GM03348 (cell line): ENCODE results near the gene SF3B2.
A peak's percentile ranks its signal among the peaks of the same experiment; 100 is the strongest.
"Not testable (repeated sequence)": the region's sequence is repeated elsewhere in the genome, so short reads cannot be mapped to it uniquely, and the experiment has no call there.

ENCODE experiments used
- DNase-seq: peaks from one replicate; pipeline ENCODE4 v3.0.0; 2012; ENCODE audit warnings: low spot score

SF3B2 gene, protein sequence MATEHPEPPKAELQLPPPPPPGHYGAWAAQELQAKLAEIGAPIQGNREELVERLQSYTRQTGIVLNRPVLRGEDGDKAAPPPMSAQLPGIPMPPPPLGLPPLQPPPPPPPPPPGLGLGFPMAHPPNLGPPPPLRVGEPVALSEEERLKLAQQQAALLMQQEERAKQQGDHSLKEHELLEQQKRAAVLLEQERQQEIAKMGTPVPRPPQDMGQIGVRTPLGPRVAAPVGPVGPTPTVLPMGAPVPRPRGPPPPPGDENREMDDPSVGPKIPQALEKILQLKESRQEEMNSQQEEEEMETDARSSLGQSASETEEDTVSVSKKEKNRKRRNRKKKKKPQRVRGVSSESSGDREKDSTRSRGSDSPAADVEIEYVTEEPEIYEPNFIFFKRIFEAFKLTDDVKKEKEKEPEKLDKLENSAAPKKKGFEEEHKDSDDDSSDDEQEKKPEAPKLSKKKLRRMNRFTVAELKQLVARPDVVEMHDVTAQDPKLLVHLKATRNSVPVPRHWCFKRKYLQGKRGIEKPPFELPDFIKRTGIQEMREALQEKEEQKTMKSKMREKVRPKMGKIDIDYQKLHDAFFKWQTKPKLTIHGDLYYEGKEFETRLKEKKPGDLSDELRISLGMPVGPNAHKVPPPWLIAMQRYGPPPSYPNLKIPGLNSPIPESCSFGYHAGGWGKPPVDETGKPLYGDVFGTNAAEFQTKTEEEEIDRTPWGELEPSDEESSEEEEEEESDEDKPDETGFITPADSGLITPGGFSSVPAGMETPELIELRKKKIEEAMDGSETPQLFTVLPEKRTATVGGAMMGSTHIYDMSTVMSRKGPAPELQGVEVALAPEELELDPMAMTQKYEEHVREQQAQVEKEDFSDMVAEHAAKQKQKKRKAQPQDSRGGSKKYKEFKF

DNA sequence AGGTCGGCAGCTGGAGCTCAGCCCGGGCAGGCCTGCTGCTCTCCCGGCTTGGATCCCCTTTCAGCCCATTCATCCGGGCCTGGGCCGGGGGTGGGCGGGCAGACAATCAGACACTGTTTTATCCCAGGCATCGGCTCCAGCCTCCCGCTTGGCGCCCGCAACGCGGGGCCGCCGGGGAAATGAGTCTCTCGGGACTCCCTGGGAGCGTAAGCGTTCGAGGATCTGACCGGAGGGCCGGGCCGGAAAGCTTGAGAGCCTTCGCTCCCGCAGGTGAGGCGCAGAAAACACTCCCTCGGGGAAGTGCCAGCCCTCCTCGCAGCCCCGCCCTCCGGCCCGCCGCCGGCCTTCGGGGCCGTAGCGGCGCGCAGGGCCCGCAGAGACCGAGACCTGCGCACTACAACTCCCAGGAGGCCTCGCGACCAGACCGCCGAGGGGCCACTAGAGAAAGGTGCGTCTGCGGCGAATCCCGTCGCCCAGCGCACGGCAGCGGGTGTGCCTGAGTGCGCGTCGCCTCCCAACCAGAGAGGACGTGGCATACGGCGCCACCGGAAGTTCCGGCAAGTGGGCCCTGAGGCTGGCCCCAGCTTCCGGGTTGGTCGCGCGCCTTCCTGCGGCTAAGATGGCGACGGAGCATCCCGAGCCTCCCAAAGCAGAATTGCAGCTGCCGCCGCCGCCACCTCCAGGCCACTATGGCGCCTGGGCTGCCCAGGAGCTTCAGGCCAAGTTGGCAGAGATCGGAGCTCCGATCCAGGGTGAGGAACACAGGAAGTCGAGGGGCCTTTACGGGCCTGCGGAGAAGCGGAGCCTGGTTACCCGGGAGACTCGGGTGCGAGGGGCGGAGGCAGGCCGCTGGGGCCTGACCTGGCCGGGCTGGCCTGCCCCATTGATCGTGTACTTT lies at the start of gene SF3B2:
Gene SF3B2, plus strand, starts transcription at position 599 of the 898 bp plus-strand sequence. Its CDS starts 21 bp downstream, at position 620.
- peak; percentile 98 for DNase-seq

DNA sequence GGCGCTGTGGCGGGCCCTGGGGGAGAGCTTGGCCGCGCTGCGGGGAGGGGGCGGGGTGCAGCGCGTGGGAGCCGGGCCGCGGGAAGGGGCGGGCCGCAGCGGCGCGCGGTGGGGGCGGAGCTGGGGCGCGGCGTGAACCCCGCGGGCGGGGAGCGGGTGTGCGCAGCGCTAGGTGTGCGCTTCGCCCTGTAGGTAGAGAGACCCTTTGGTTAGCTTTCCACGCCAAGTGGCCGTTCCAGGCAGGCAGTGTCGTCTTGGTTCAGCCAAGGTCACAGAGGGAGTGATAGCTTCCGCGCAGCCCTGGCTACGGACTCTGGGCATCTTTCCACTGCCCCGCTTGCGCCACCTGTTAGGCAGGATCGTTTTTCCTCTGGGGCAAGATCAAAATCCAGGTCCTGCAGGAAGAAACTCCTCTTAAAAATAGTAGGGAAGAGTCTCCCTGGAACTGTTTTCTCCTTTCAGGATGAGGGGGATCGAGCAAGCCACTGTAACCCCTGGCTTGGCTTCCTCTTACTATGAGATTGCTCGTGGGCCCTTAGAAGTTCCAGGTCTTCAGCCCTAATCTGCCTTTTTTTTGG lies 49.4 kb upstream of the SF3B2 start:
- DNase-seq, result peak; percentile 90

- no peak for DNase-seq
Measured at GRCh38 chr11:66003291-66003690, 48.9 kb upstream of the SF3B2 start.

DNA sequence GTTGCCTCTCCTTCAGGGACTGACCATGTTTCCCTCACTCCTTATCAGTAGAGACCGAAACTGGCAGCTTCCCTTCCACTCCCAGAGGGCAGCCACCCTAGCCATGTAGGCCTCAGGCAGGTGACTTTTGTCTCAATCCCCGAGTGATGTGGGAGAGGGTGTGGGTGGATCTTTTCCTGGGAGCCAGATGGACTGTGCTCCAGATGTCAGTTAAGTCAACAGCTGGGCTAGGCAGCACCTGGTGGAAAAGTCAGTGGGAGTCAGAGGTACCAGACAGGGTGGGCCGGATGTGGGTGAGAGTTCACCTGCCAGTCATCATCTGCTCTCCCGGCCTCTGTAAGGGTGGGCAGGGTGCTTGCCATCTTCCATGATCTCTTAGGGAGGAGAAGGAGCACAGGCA lies 48.0 kb upstream of the SF3B2 start:
- no peak for DNase-seq

GRCh38 chr11:66006134-66006890 lies 45.9 kb upstream of the SF3B2 start:
- no peak for DNase-seq

GRCh38 chr11:66006891-66007176 lies 45.3 kb upstream of the SF3B2 start:
- no peak for DNase-seq

DNA sequence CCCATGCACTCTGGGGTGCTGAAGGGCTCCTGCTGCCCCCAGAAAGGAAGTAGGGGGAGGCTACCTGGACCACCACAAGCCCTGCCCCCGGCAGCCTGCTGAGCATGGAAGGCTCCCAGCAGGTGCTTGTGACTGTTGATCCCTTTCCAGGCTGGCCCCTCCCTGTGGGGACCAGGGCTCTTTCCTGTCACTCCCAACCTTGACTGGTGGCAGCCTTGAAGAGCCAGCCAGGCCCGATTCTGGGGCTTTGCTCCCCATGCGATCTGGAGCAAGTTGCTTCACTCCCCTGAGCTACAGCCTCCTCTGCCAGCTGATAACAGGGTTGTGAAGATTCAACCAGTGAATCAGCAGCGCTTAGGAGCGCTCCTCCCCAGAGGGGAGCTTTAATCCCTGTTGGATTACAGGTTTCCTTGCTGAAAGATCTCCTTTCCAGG lies 44.9 kb upstream of the SF3B2 start:
- DNase-seq, result no peak

- DNase-seq, result no peak
Measured at GRCh38 chr11:66008095-66008467, 44.1 kb upstream of the SF3B2 start.

DNA sequence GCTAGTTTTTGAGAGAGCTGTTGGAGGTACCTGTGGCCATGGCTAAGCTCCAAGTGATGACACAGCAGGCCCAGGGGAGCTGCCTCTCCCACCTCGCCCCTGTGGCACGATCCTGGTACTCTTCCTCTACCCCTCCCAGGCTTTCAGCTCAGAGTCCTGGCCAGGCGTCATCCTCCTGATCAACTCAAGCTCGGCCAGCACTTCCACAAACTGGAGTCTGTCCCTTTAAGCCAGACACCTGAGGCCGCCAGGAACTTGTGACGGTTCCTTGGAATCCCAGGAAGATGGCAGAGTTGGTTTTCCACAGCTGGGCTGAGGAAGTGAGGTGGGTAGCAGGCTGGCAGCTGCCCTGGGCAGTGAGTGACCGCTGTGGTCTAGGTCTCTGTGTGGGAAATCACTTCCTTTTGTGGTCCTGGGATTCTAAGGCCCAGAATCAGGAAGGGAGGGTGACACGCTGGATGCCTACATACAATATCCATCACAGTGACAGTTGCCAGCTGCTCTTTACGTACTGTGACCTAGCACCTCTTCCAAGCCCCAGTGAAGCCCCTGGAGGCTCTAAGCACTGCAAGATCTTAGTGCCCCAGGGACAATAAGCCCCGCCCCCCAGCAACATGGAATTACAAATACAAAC lies 43.6 kb upstream of the SF3B2 start:
- no peak for DNase-seq

GRCh38 chr11:66010036-66010435 lies 42.1 kb upstream of the SF3B2 start:
- DNase-seq, result not testable (repeated sequence)

DNA sequence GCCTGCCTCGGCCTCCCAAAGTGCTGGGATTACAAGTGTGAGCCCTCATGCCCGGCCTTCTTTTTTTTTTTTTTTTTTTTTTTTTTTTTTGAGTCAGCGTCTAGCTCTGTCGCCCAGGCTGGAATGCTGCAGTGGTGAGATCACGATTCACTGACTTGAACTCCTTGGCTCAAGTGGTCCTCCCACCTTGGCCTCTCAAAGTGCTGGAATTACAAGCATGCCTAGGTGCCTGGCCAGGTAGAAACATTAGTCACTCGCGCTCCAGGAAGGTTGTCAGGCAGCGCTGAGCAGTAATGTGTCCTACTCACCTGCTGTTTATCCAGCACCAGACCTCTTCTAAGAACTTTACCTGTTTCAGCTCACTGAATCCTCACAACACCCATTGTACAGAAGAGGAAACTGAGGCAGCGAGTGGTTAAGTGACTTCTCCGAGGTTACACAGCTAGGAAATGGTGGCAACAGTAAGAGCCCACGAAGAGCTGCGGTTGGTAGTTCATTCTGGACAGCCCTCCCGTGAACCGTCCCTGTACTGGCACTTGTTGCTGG lies 40.9 kb upstream of the SF3B2 start:
- peak; percentile 46 for DNase-seq

- DNase-seq, result no peak
Measured at GRCh38 chr11:66011785-66012303, 40.3 kb upstream of the SF3B2 start, which contains the start of gene CST6. TSS of gene CST6 (plus strand) at chr11:66012008. CDS start at chr11:66012045, 37 bp downstream.

DNA sequence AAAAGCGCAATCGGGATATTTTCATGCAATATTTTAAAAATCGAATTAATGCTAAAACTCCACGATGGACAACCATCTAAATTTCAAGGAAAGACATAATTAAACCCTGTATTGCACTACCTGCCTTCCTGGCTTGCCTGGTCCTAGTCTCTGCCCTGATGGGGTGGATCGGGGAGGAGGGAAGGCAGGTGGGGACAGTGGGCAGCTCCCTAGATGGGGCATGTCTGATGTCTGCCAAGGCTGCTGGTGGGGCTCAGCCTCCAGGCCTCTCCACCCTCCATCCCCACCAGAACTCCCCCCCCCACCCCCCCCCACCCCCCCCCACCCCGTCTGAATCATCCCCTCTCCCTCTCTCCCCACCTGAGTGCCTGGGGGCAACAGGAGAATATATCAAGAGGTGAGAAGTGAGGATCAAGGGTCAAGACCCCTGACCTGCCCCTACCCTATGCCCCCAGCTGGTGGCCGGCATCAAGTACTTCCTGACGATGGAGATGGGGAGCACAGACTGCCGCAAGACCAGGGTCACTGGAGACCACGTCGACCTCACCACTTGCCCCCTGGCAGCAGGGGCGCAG lies 39.7 kb upstream of the SF3B2 start:
- DNase-seq, result no peak

- DNase-seq, result no peak
Measured at GRCh38 chr11:66012946-66013761, 39.0 kb upstream of the SF3B2 start.

- no peak for DNase-seq
Measured at GRCh38 chr11:66013762-66014100, 38.4 kb upstream of the SF3B2 start.

DNA sequence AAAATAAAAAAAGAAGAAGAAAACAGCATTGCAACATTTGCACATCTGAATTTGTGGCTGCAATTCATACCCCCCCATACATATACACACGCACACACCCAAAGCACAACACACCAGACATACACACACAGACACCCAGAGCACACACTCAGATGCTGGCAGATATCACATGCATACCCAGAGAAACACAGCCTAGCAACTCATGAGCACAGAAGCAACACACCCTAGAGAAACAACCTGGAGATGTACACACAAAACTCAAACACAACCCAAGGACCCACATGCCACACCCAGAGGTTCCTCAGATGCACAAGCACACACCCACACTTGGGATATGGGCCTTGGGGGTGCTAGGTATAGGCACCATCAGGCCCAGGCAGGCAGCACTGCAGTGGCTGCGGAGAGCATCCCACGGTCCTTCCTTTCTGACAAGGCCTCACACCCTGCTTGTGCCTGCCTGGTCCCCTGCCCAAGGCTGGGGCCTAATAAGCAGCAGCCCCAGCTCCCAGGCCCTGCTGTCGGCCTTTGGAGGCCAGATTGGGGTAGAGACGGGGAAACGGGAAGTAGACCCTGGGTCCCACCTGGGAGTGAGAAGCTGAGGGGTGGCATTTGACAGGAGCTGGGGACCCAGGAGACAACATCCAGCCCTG lies 37.2 kb upstream of the SF3B2 start:
- DNase-seq, result no peak

GRCh38 chr11:66015454-66015881 lies 36.7 kb upstream of the SF3B2 start:
- DNase-seq, result peak; percentile 68
